Fibroblast of skin of right biceps (primary cell): ENCODE data around the gene NTNG1.
"Not testable (repeated sequence)": the region's sequence is repeated elsewhere in the genome, so short reads cannot be mapped to it uniquely, and the experiment has no call there.

ENCODE experiments used
- DNase-seq: peaks from one replicate; pipeline ENCODE4 v3.0.0-alpha.2; 2013

The NTNG1 gene

DNA sequence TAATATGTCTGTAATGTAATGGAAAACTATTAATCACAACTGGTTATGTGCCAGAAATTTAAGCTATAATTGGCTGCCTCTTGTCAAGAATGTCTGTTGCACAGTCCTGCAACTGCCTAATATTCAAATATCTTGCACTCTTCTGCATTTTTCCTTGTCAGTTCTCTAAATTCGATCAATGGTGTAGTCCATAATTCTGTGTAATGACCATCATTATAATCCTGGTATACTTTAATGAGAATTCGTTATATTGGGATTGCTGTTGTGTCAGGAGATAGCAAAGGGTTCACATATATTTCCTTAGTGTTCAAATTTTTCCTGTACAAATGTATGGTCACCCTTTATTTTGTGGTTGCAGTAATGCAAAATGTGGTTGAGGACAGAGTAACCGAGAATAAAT lies 4.8 kb downstream of the NTNG1 start:
- no peak for DNase-seq

DNA sequence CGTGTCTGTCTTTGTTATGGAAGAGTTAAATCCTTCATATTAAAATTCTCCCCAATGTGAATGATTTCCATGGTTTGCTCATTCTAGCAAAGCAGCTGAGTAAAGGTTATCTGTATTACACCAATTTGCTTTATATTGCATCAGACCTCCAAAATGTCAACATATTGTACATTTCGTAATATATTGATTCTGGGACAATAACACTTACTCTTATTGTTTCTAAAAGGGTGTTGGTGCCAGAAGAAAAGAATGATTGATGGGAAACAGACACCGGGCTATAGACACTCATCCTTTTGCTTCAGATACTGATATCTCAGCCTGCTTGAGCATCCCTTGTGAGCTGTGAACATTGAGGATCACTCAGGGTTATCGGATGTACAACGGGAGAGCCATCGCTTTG lies 7.0 kb downstream of the NTNG1 start:
- DNase-seq: peak; percentile 13

DNA sequence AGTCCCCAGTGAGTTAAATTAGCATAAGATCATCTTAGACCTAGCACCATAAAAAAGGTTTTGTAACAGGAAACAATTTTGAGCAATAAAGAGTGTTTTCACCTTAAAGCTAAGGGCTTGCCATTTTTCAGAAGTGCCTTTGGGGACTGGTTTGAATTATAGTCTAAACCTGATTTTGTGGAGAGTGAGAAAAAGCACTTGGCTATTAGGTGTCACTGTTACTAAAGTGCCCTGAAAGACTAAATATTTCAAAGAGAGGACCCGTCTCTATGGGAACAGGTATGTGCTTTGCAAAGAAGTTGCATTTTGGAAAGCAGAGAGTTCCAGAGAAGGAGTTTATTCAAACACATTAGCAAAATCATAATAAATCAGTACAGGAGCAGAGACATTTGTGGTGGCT lies 9.1 kb downstream of the NTNG1 start:
- DNase-seq: no peak

GRCh38 chr1:107151295-107151694 lies 10.5 kb downstream of the NTNG1 start:
- no peak for DNase-seq

DNA sequence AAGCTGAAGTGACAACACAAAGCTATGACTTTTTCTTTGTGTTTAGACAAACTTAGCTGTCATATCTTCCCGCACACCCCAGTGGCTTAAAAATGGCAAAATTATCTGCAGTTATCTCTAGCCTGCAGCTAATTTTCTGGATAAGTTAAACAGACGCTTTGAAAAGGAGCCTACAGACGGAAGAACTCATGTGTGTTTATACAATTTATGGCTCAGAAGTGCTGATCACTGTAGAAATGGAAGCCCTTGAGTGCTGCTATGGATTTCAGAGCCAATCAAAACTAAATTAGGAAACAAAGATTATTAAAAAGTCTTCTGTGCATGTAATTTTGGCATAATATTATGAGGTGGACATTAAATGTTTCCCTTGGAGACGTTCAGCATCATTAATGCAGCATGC lies 11.6 kb downstream of the NTNG1 start:
- DNase-seq: no peak

GRCh38 chr1:107153014-107153413 lies 12.2 kb downstream of the NTNG1 start:
- DNase-seq: peak; percentile 30

DNA sequence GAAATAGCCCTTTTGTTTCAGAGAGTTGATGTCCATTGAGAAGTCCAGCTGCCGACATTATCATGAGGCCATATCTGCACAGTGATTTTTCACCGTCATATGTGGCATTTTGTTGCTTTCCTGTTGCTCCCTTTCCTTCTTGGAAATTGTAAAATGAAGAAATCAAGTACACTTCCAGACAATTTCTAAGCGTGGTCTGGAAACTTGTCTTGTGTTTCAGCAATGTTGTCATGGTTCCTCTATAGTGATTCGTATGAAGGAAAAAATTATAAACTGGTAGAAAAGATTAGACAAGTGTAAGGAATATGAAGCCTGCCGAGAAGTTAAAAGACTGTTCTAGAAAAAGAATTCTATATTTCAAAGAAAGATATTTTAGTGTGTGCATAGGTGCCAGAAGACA lies 17.7 kb downstream of the NTNG1 start:
- no peak for DNase-seq

DNA sequence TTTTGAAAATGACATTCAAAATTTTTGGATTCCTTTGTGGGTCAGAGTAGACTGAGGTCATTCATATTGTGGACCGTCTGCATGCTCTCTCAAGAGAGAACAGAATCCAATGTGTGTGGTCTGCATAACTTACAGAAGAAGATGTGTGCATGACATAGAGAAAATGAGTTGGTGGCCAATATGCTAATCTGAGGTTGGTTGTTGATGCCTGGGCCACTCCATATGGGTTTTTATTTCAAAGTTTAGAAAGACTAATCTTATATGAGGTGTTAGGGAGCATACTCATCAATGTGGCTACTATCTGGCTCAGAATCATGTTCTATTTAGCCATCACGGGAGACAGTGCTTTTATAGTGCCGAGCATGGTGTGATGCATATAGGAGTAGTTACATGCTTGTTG lies 18.2 kb downstream of the NTNG1 start:
- DNase-seq: peak; percentile 16

DNA sequence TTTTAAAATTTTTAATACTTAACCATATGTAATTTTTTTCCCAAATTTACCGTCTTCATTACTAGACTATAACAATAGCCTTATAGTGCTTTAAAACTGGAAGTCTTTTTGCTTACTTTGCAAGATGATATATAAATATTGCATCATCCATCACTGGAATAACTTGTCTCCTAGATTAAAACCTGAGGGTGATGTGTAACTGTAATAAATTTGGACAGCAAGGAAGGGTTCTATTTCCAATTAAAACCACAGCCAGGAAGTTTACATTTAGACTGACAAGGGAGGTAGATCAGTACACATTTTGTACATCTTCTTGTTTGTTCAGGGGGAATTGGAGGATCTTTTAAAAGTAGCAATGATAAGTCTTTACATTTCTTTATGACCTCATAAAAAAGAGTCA lies 21.9 kb downstream of the NTNG1 start:
- DNase-seq: no peak

DNA sequence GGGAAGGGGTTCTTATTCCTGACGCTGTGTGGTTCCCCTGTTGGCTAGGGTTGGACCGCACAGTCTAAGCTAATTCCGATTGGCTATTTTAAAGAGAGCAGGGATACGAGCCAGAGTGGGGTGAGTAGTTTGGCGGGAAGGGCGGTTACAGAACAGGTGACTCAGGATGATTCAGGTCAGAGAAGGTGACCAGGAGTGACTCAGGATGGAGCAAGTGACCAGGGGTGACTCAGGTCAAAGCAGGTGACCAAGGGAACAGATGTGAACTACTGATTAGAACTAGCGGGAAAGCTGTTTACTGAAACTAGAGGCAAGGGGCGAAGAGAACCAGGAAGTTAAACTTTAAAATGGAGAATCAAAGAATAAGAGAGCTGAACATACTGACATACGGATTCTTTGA lies 24.1 kb downstream of the NTNG1 start:
- not testable (repeated sequence) for DNase-seq

DNA sequence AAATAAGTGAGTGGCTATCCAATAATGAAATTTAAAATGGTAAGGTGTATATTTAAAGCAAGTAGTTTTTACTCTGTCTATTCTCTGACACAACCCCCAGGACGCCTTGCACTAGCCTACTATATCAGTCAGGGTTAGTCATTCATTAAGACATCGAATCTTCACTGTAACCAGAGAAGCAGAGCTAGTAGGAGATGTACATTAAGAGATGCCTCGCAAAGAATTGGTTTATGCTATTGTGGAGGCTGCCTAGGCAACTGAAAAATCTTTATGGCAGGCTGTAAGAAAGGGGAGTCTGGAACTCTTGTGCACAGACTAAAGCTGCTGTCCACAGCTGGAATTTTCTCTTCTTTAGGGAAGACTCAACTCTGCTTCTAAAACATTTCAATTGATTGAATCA lies 28.8 kb downstream of the NTNG1 start:
- peak; percentile 55 for DNase-seq

DNA sequence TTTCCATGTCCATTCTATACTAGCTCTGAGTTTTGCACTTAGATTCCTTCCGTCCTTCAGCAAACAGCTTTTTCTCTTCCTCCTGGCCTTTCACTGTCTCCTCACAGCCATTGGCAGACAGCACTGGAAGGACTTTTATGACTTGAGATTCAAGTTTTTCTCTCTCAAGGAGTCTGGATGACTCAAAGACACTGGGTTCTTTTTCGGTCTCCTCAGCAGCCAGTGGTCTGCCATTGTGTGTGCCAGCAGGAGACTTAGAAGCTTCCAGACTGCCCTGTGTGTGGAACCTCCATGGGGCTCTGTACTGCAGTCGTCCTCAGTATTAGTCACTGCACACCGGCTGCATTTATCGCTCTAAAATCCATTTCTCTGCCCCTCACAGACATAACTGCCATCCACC lies 30.5 kb downstream of the NTNG1 start:
- no peak for DNase-seq

- DNase-seq: peak; percentile 43
Measured at GRCh38 chr1:107172450-107173170, 31.8 kb downstream of the NTNG1 start.

- DNase-seq: no peak
Measured at GRCh38 chr1:107175102-107175909, 34.5 kb downstream of the NTNG1 start.

DNA sequence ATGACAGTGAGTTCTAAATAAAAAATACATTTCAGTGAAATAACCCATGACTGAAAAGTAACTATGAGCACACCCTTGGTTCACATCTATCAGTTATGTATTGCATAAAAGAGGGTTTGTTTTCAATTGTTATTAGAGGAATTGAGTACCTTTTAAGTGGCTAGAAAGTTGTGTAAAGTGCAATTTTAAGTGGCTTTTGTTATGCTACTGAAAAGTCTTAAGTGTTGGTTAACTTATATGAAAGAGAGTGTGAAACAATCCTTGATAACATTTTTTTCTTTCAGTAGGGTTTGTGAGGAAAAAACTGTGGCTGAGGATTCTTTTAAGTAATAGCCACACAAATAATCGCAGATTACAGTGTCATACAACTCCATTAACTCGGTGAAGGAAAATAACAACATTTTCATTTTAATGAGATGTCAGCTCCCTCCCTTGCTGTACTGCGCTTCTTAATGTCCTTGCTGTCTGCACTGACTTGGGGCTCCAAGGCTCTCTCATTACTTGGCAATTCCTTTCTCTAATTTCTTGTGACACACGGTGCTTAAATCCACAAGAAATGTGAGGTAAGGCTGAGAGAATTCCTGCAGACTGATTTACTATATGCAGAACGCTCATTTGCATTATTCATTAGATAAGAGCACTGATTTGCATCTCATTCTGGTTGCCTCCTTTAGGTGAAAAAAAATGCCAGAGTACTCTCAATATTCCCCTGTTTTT lies 40.6 kb downstream of the NTNG1 start:
- DNase-seq: peak; percentile 38

GRCh38 chr1:107183011-107183410 lies 42.2 kb downstream of the NTNG1 start:
- peak; percentile 37 for DNase-seq

DNA sequence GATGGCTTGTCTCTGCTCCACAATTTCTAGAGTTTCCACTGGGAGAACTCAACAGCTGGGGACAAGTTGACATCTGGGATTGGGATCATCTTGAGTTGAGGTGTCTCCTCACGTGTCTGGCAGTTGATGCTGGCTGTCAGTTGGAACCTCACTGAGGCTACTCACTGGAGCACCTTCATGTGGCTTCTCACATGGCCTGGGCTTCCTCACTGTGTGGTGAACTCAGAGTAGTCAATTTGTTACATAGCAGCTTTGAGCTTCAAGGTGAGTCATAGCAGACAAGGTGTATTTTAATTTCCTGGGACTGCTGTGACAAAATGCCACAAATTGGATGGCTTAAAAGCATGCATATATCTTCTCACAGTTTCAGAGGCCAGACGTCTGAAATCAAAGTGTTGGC lies 44.0 kb downstream of the NTNG1 start:
- no peak for DNase-seq

DNA sequence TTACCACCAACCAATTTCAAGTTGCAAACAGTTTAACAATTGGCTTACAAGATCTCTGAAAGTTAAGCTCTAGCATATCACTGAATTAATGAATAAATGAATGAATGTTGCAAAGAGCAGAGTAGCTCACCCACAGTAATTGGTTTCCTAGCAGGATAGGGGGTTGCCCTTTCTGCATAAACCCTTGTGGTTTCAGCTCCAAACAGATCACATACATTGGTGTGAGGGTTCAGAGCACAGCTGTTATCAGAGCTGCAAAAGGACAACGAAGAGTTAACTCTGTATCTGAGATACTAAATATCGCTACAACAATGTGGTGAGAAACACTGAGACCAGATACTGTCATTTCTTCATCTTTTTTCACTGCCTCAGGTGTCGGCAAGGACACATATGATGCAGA lies 46.6 kb downstream of the NTNG1 start:
- no peak for DNase-seq

DNA sequence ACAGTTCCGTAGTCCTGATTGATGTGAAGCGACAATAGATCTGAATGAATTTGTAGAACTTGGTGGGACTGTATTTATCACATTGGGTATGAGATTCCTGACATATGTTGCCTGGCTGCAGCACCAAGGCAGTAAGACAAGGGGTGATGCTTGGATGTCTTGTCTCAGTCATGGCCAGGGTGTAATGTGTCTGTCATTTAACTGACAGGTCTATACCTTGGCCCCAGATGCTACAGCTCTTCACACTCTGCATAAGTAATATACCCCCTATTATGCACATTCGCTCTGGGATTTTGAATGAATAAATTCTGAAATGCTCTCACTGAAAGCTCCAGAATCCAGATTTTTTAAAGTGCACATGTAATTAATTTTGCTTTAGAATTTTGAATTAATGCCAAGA lies 47.3 kb downstream of the NTNG1 start:
- no peak for DNase-seq

- DNase-seq: no peak
Measured at GRCh38 chr1:107194380-107194779, 53.5 kb downstream of the NTNG1 start.

DNA sequence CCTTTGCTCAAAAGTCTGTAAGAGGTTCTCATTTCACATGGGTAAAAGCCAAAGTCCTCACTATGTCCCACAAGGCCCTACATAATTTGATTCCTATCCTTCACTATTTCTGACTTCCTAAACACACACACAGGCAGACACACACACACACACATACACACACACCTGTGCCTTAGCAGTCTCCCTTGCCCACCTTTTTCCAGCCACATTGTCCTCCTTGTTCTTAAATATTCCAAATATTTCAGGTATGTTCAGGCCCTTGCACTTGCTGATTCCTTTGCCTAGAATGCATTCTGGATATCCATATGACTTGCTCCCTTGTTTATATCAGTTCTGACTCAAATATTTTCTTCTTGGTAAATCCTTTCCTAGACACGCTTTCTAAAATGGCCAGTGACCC lies 54.6 kb downstream of the NTNG1 start:
- DNase-seq: no peak

- DNase-seq: no peak
Measured at GRCh38 chr1:107196973-107197562, 56.2 kb downstream of the NTNG1 start.

- no peak for DNase-seq
Measured at GRCh38 chr1:107198561-107198960, 57.7 kb downstream of the NTNG1 start.

GRCh38 chr1:107200631-107201030 lies 59.8 kb downstream of the NTNG1 start:
- no peak for DNase-seq
